Endothelial cell of umbilical vein (primary cell): ENCODE data around the gene MCTP1. TPM values are rescaled to one million over a fixed set of nuclear protein-coding genes. Genes with fewer than 3 reads are reported as not detected.

Experiments used
- BruUV-seq: library from RNA; stranded (reverse); fragments of 400-500 nt; replicated peaks from 2 replicates; lab custom pipeline; 2021; lab: Mats Ljungman, UMichigan
- CTCF ChIA-PET: fragments of 300-600, 350-600 bp; sonication (Branson Sonifier 250); formaldehyde crosslinking; loops from one replicate; lab custom pipeline; 2021; ENCODE audit warnings: antibody characterized with exemption, inconsistent platforms; lab: Charles Lee
- POLR2A ChIA-PET: fragments of 300-600, 350-600 bp; sonication (Branson Sonifier 250); formaldehyde crosslinking; loops from one replicate; lab custom pipeline; 2021; ENCODE audit warnings: antibody characterized with exemption, inconsistent platforms; lab: Charles Lee
- DNase-seq: peaks from one replicate; pipeline ENCODE4 v3.0.0-alpha.2; 2011; ENCODE audit warnings: low read depth, low spot score
- FAIRE-seq: peaks from 2 replicates; lab custom pipeline; 2011; peaks lifted over from hg19 to GRCh38; lab: Jason Lieb, UNC
- H2AFZ ChIP-seq: 2 replicates; pipeline ENCODE4 v1.6.0; 2012; ENCODE audit warnings: low read depth, low read length, control low read depth, inconsistent platforms
- H3K27ac ChIP-seq: 2 replicates; pipeline ENCODE4 v1.5.1; 2011; ENCODE audit warnings: low read depth, mild to moderate bottlenecking, control low read depth, low read length, moderate library complexity; ENCODE audit not compliant: insufficient read depth
- H3K27me3 ChIP-seq, 2 experiments: 2 replicates each; pipeline versions ENCODE4 v1.6.0 to v1.6.1; 2011; ENCODE audit warnings: low read length in 2 of 2, mixed read lengths in 1 of 2; ENCODE audit not compliant: control insufficient read depth in 2 of 2, insufficient read depth in 2 of 2
- H3K36me3 ChIP-seq, 2 experiments: 2 replicates in 1 of 2; 3 replicates in 1 of 2; pipeline ENCODE4 v1.5.1; 2011; ENCODE audit warnings: low read length in 2 of 2, mild to moderate bottlenecking in 1 of 2, moderate library complexity in 1 of 2; ENCODE audit not compliant: control insufficient read depth in 2 of 2, insufficient read depth in 2 of 2; ENCODE audit errors: extremely low read depth in 1 of 2
- H3K4me1 ChIP-seq: 3 replicates; pipeline ENCODE4 v1.5.1; 2011; ENCODE audit warnings: mild to moderate bottlenecking, low read length; ENCODE audit not compliant: control insufficient read depth, insufficient read depth; ENCODE audit errors: extremely low read depth
- H3K4me2 ChIP-seq: 2 replicates; pipeline ENCODE4 v1.6.1; 2011; ENCODE audit warnings: low read length, control low read depth, mixed read lengths; ENCODE audit not compliant: insufficient read depth
- H3K4me3 ChIP-seq, 3 experiments: fragments of 200-600 bp in 1 of 3; sonication (generic), shearing (Covaris generic) in 1 of 3; replicated peaks in 1 of 3; 2 replicates each; pipeline ENCODE4 v1.5.1; 2011 to 2016; ENCODE audit warnings: control low read depth in 3 of 3, low read length in 3 of 3, mild to moderate bottlenecking in 2 of 3, inconsistent platforms in 1 of 3, low read depth in 1 of 3, moderate library complexity in 1 of 3; ENCODE audit not compliant: insufficient read depth in 1 of 3
- H3K79me2 ChIP-seq: 2 replicates; pipeline ENCODE4 v1.6.0; 2012; ENCODE audit warnings: low read length, inconsistent platforms; ENCODE audit not compliant: control insufficient read depth, insufficient read depth
- H3K9ac ChIP-seq: replicated peaks from 2 replicates; pipeline ENCODE3; 2011; ENCODE audit warnings: low read length, control low read depth; ENCODE audit not compliant: insufficient read depth; ENCODE audit errors: extremely low read depth
- H3K9me1 ChIP-seq: replicated peaks from 3 replicates; pipeline ENCODE4 v1.6.0; 2011; ENCODE audit warnings: mild to moderate bottlenecking, low read length; ENCODE audit not compliant: control insufficient read depth, insufficient read depth; ENCODE audit errors: extremely low read depth
- H3K9me3 ChIP-seq: replicated peaks from 2 replicates; pipeline ENCODE4 v1.5.1; 2012; ENCODE audit warnings: low read length, inconsistent platforms; ENCODE audit not compliant: control insufficient read depth, insufficient read depth
- H4K20me1 ChIP-seq: replicated peaks from 2 replicates; pipeline ENCODE3; 2011; ENCODE audit warnings: mild to moderate bottlenecking, low read length; ENCODE audit not compliant: control insufficient read depth, insufficient read depth; ENCODE audit errors: extremely low read depth
- CTCF ChIP-seq, 2 donors: IDR thresholded peaks; 1 replicate in 1 of 2; 2 replicates in 1 of 2; pipeline ENCODE4 v1.5.1; 2011; ENCODE audit warnings: low read length in 2 of 2, mild to moderate bottlenecking in 2 of 2, moderate library complexity in 2 of 2, control low read depth in 1 of 2, inconsistent platforms in 1 of 2, low read depth in 1 of 2; ENCODE audit not compliant: insufficient read depth in 1 of 2; ENCODE audit errors: extremely low read depth in 1 of 2
- EZH2 ChIP-seq: IDR thresholded peaks from 2 replicates; pipeline ENCODE4 v1.6.1; 2012; ENCODE audit warnings: borderline replicate concordance, low read depth, mild to moderate bottlenecking, moderate library complexity, low read length, inconsistent platforms; ENCODE audit not compliant: severe bottlenecking
- FOS ChIP-seq: IDR thresholded peaks from 2 replicates; pipeline ENCODE4 v1.6.1; 2011; ENCODE audit warnings: mild to moderate bottlenecking, low read length, moderate library complexity, borderline replicate concordance; ENCODE audit not compliant: insufficient read depth
- GATA2 ChIP-seq: IDR thresholded peaks from 2 replicates; pipeline ENCODE4 v1.7.0; 2011; ENCODE audit warnings: low read depth, mild to moderate bottlenecking, moderate library complexity, mixed read lengths, low read length; ENCODE audit not compliant: insufficient read length, insufficient read depth
- JUN ChIP-seq: IDR thresholded peaks from 2 replicates; pipeline ENCODE4 v1.6.1; 2011; ENCODE audit warnings: borderline replicate concordance, low read depth; ENCODE audit not compliant: insufficient read length, insufficient read depth
- MYC ChIP-seq: IDR thresholded peaks from one replicate; pipeline ENCODE4 v1.6.1; 2011; ENCODE audit warnings: mild to moderate bottlenecking, low read depth, low read length
- POLR2A ChIP-seq: IDR thresholded peaks from 2 replicates; pipeline ENCODE4 v1.6.1; 2012; ENCODE audit warnings: low read depth, mild to moderate bottlenecking, control low read depth, low read length
- POLR2AphosphoS5 ChIP-seq: IDR thresholded peaks from 2 replicates; pipeline ENCODE4 v1.6.1; 2012; ENCODE audit warnings: low read depth, mild to moderate bottlenecking, control low read depth, low read length, moderate library complexity; ENCODE audit not compliant: insufficient read depth
- dilution Hi-C: fragments of 300-500 bp; cut with MboI; formaldehyde crosslinking; loops from one replicate; pipeline ENCODE4 v1.15.0; 2019; ENCODE audit warnings: low sequenced_read_pairs; ENCODE audit not compliant: extremely low pct_ligation_motif_present
- intact Hi-C: fragments of 100-400 bp; cut with micrococcal nuclease; formaldehyde crosslinking; loops from one replicate; pipeline ENCODE4 v1.10.0; 2022
- polyA plus RNA-seq, 4 experiments: library from polyadenylated mRNA; depleted of rRNA in 3 of 4; stranded (reverse) in 3 of 4; unstranded in 1 of 4; fragments of >200 nt; gene quantifications; 2 replicates each; pipeline versions ENCODE4 v1.2.1 to v1.2.3, GENCODE V29; 2011 to 2012; ENCODE audit warnings: missing spikeins in 1 of 4
- total RNA-seq: library from RNA; stranded (reverse); gene quantifications from 2 replicates; pipeline ENCODE4 v1.2.3, GENCODE V29; 2021
- TF ChIP-seq, protein P1 (sequence below): IDR thresholded peaks from 2 replicates; pipeline ENCODE4 v1.6.1; 2011; ENCODE audit not compliant: insufficient read depth, insufficient read length

Gene MCTP1
- total and polyA plus RNA-seq, 2 donors (not counting 3 experiments of a cell fraction or from before 2014, with no cell fraction given), result 79.3 to 203 TPM

- Histone ChIP-seq H3K36me3 (no peaks in the 10 kb centered on the region), H3K27ac (no peak overlapping the region), H3K9me1 (no peaks in the 10 kb centered on the region), H3K4me2 (no peak overlapping the region), H3K27me3 (no peaks in the 10 kb centered on the region), H4K20me1 (no peaks in the 10 kb centered on the region), H2AFZ (peak overlapping the region; percentile 58), H3K4me1 (peaks cover 17% of the 10 kb centered on the region), H3K9me3 (no peaks in the 10 kb centered on the region), H3K9ac (no peak overlapping the region), H3K4me3 (no peak overlapping the region), H3K79me2 (no peaks in the 10 kb centered on the region)
- POLR2A ChIA-PET, result no interaction called here
- FAIRE-seq, result no peak
- BruUV-seq, result no TSS peak
- no peak for TF ChIP-seq MYC
- TF ChIP-seq GATA2, result no peak
- no peak for TF ChIP-seq FOS
- no peak for TF ChIP-seq POLR2A
- TF ChIP-seq, protein P1, sequence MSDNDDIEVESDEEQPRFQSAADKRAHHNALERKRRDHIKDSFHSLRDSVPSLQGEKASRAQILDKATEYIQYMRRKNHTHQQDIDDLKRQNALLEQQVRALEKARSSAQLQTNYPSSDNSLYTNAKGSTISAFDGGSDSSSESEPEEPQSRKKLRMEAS, result no peak
- TF ChIP-seq POLR2AphosphoS5, result no peak
- no peak for TF ChIP-seq JUN
- no peak for TF ChIP-seq EZH2
- no peak for TF ChIP-seq CTCF (IDR thresholded peaks at IDR 0.05; ENCODE audit: extremely low read depth in 1 of 2, insufficient read depth in 1 of 2, low read depth in 1 of 2, low read length in 2 of 2)
- no peak for DNase-seq
- intact Hi-C loops (no loop called here), dilution Hi-C loops (no loop called here)
- CTCF ChIA-PET, result interaction anchor here (0.7 to 1.6 kb wide), 4 partner anchors 10 to 26 kb away, joined by 3 to 7 read pairs (median 5); no protein-coding TSS in a partner anchor
These were observed 132.4 kb downstream of the MCTP1 start for GRCh38 chr5:95152535-95152934.
